Natural killer cell (primary cell): Measurements from ENCODE around the gene PLEKHA6. TPM values are rescaled to one million over a fixed set of nuclear protein-coding genes. Genes with fewer than 3 reads are reported as not detected.

Experiments
- ATAC-seq, 3 donors: fragments of 150-1000 bp in 2 of 3; fragments of 200-7000 bp in 1 of 3; cut with Tn5 transposase; 1 replicate in 1 of 3; 2 replicates in 2 of 3; pipeline ENCODE4 v1.10.0; 2021; ENCODE audit warnings: mild to moderate bottlenecking in 2 of 3, moderate library complexity in 2 of 3
- DNase-seq, 2 donors: peaks; one replicate each; pipeline versions ENCODE4 v3.0.0 to v3.0.0-alpha.2; 2013 to 2021; ENCODE audit warnings: mixed read lengths in 1 of 2
- H3K27ac ChIP-seq: one replicate; pipeline ENCODE4 v1.5.1; 2013; ENCODE audit warnings: mild to moderate bottlenecking, low read length
- H3K27me3 ChIP-seq: one replicate; pipeline ENCODE4 v1.6.1; 2013; ENCODE audit warnings: low read length; ENCODE audit not compliant: control insufficient read depth, insufficient read depth
- H3K36me3 ChIP-seq: one replicate; pipeline ENCODE4 v1.6.1; 2013; ENCODE audit warnings: low read length; ENCODE audit not compliant: control insufficient read depth, insufficient read depth
- H3K4me1 ChIP-seq: one replicate; pipeline ENCODE4 v1.6.1; 2013; ENCODE audit warnings: low read length; ENCODE audit not compliant: control insufficient read depth, insufficient read depth
- H3K4me3 ChIP-seq: one replicate; pipeline ENCODE4 v1.5.1; 2013; ENCODE audit warnings: low read length
- H3K9me3 ChIP-seq: one replicate; pipeline ENCODE4 v1.6.1; 2013; ENCODE audit warnings: low read length; ENCODE audit not compliant: control insufficient read depth, insufficient read depth
- H3K27ac Mint-ChIP-seq, 2 donors: one replicate each; pipeline ENCODE4 v1.8.0; 2022; ENCODE audit warnings: mild to moderate bottlenecking in 2 of 2, mixed read lengths in 2 of 2, moderate library complexity in 1 of 2
- H3K27me3 Mint-ChIP-seq, 2 donors: one replicate each; pipeline ENCODE4 v1.8.0; 2022; ENCODE audit warnings: low read depth in 2 of 2, mixed read lengths in 2 of 2
- H3K36me3 Mint-ChIP-seq: one replicate; pipeline ENCODE4 v1.8.0; 2022; ENCODE audit warnings: mixed read lengths
- H3K4me1 Mint-ChIP-seq, 2 donors: one replicate each; pipeline ENCODE4 v1.8.0; 2022; ENCODE audit warnings: mixed read lengths in 2 of 2
- H3K4me3 Mint-ChIP-seq: one replicate; pipeline ENCODE4 v1.8.0; 2022; ENCODE audit warnings: mild to moderate bottlenecking, moderate library complexity, mixed read lengths
- H3K9me3 Mint-ChIP-seq, 2 donors: one replicate each; pipeline ENCODE4 v1.8.0; 2022; ENCODE audit warnings: mixed read lengths in 2 of 2
- CTCF ChIP-seq: fragments of 200-600 bp; IDR thresholded peaks from one replicate; pipeline ENCODE4 v1.8.0; 2022; ENCODE audit warnings: antibody characterized with exemption
- WGBS: methylation state at CpG from one replicate; pipeline ENCODE4 v1.1.7; 2013; ENCODE audit warnings: missing lambda C conversion rate; ENCODE audit not compliant: insufficient coverage; 5-methylcytosine and 5-hydroxymethylcytosine counted together
- intact Hi-C: fragments of 100-400 bp; cut with micrococcal nuclease; formaldehyde crosslinking; loops from one replicate; pipeline ENCODE4 v1.14.2; 2022
- total RNA-seq, 4 donors: library from RNA; stranded (reverse); fragments of 120-200 nt in 1 of 4; gene quantifications; one replicate each; pipeline versions ENCODE4 v1.2.3 to v1.2.4, GENCODE V29; 2013 to 2022

PLEKHA6 gene
- total RNA-seq, 3 donors from 2014 or later (not counting 1 experiment from before 2014, with no cell fraction given): 0.10 to 0.43 (median 0.16) TPM

- H3K27ac Mint-ChIP-seq: no peak overlapping the region
- Histone ChIP-seq H3K4me3 (no peak overlapping the region), H3K36me3 (no peaks in the 10 kb centered on the region), H3K27me3 (no peaks in the 10 kb centered on the region), H3K9me3 (no peaks in the 10 kb centered on the region), H3K27ac (no peak overlapping the region), H3K4me1 (no peaks in the 10 kb centered on the region)
- H3K4me3 Mint-ChIP-seq: no peak overlapping the region
- no peaks in the 10 kb centered on the region for H3K36me3 Mint-ChIP-seq
- H3K27me3 Mint-ChIP-seq: peaks cover 3% of the 10 kb centered on the region in 2 donors
- no peak for ATAC-seq
- TF ChIP-seq CTCF: no peak
- no peaks in the 10 kb centered on the region for H3K9me3 Mint-ChIP-seq
- WGBS: 86% methylated on average over 13 of the region's 13 CpGs
- H3K4me1 Mint-ChIP-seq: no peaks in the 10 kb centered on the region
- DNase-seq: no peak
- intact Hi-C loops: no loop called here
Observed at GRCh38 chr1:204261746-204262505, 97.8 kb downstream of the PLEKHA6 start.

GRCh38 chr1:204261266-204261665, 98.5 kb downstream of the PLEKHA6 start:
- no peak overlapping the region for H3K27ac Mint-ChIP-seq
- Histone ChIP-seq H3K9me3 (no peaks in the 10 kb centered on the region), H3K4me3 (no peak overlapping the region), H3K27me3 (no peaks in the 10 kb centered on the region), H3K4me1 (no peaks in the 10 kb centered on the region), H3K27ac (no peak overlapping the region), H3K36me3 (no peaks in the 10 kb centered on the region)
- no peaks in the 10 kb centered on the region for H3K4me1 Mint-ChIP-seq
- intact Hi-C loops: no loop called here
- peaks cover 0 to 3% of the 10 kb centered on the region in 2 donors for H3K27me3 Mint-ChIP-seq
- H3K36me3 Mint-ChIP-seq: no peaks in the 10 kb centered on the region
- no peaks in the 10 kb centered on the region for H3K9me3 Mint-ChIP-seq
- TF ChIP-seq CTCF: no peak
- 90% methylated on average over 12 of the region's 12 CpGs for WGBS
- DNase-seq (no peak), ATAC-seq (no peak)
- no peak overlapping the region for H3K4me3 Mint-ChIP-seq

GRCh38 chr1:204260601-204261197, 99.0 kb downstream of the PLEKHA6 start:
- ATAC-seq (no peak), DNase-seq (no peak)
- H3K9me3 ChIP-seq: no peaks in the 10 kb centered on the region
- no peak overlapping the region for H3K27ac ChIP-seq
- Mint-ChIP-seq H3K27ac (no peak overlapping the region), H3K36me3 (no peaks in the 10 kb centered on the region), H3K9me3 (no peaks in the 10 kb centered on the region), H3K4me3 (no peak overlapping the region), H3K27me3 (peaks cover 0 to 3% of the 10 kb centered on the region in 2 donors), H3K4me1 (no peaks in the 10 kb centered on the region)
- H3K27me3 ChIP-seq: no peaks in the 10 kb centered on the region
- TF ChIP-seq CTCF: no peak
- no peaks in the 10 kb centered on the region for H3K4me1 ChIP-seq
- H3K36me3 ChIP-seq: no peaks in the 10 kb centered on the region
- WGBS: 94% methylated on average over 14 of the region's 14 CpGs
- intact Hi-C loops: no loop called here
- H3K4me3 ChIP-seq: no peak overlapping the region
